Esophagus muscularis mucosa (tissue), 4 donors: ENCODE results near the gene PXN.
"Not testable (repeated sequence)": the region's sequence is repeated elsewhere in the genome, so short reads cannot be mapped to it uniquely, and the experiment has no call there.

Experiments used
- CTCF ChIP-seq, 3 experiments: fragments of 200-600 bp in 2 of 3; fragments of 450-650 bp in 1 of 3; sonication (generic) in 2 of 3; IDR thresholded peaks; one replicate each; pipeline ENCODE4 v1.5.1; 2017 to 2019; ENCODE audit warnings: antibody characterized with exemption in 3 of 3, mild to moderate bottlenecking in 2 of 3, moderate library complexity in 1 of 3
- EP300 ChIP-seq: sonication (generic); formaldehyde crosslinking; IDR thresholded peaks from one replicate; pipeline ENCODE4 v1.6.1; 2017; ENCODE audit warnings: antibody characterized with exemption
- POLR2AphosphoS5 ChIP-seq, 2 donors: sonication (generic); formaldehyde crosslinking; IDR thresholded peaks; one replicate each; pipeline ENCODE4 v1.6.1; 2017; ENCODE audit warnings: antibody characterized with exemption in 2 of 2

- TF ChIP-seq CTCF (IDR thresholded peaks at IDR 0.05); POLR2AphosphoS5 (IDR thresholded peaks at IDR 0.05); EP300: not testable (repeated sequence)
Observed at GRCh38 chr12:120196817-120197541, 68.6 kb downstream of the PXN start.
